Panc1 (cell line): ENCODE measurements around the gene CARMIL1. TPM values are rescaled to one million over a fixed set of nuclear protein-coding genes. Genes with fewer than 3 reads are reported as not detected.

ENCODE experiments used
- ATAC-seq: fragments of 200-7000 bp; cut with Tn5 transposase; 2 replicates; pipeline ENCODE4 v1.9.1; 2020; ENCODE audit warnings: mild to moderate bottlenecking, moderate library complexity
- BruUV-seq: library from RNA; stranded (reverse); fragments of 400-500 nt; replicated peaks from 2 replicates; lab custom pipeline; 2021; lab: Mats Ljungman, UMichigan
- CTCF ChIA-PET: fragments of 300-600 bp; sonication (Branson Sonifier 250); formaldehyde crosslinking; loops from one replicate; lab custom pipeline; 2022; ENCODE audit warnings: antibody characterized with exemption; lab: Charles Lee
- POLR2A ChIA-PET: fragments of 300-600 bp; sonication (Branson Sonifier 250); formaldehyde crosslinking; loops from one replicate; lab custom pipeline; 2022; ENCODE audit warnings: antibody characterized with exemption; lab: Charles Lee
- DNase-seq: peaks from one replicate; pipeline ENCODE4 v3.0.0-alpha.2; 2010; ENCODE audit warnings: low read depth, low spot score
- H3K27ac ChIP-seq: 2 replicates; pipeline ENCODE4 v1.5.1; 2011; ENCODE audit warnings: mild to moderate bottlenecking, low read length, inconsistent platforms
- H3K27me3 ChIP-seq: fragments of 200-500 bp; sonication (Bioruptor generic); 2 replicates; pipeline ENCODE4 v1.6.0; 2014; ENCODE audit warnings: low read length, inconsistent platforms; ENCODE audit not compliant: control insufficient read depth, insufficient read depth
- H3K36me3 ChIP-seq: fragments of 200-500 bp; sonication (Bioruptor generic); 2 replicates; pipeline ENCODE4 v1.5.1; 2014; ENCODE audit warnings: inconsistent platforms, mild to moderate bottlenecking, low read length, moderate library complexity; ENCODE audit not compliant: control insufficient read depth, insufficient read depth
- H3K4me1 ChIP-seq: 2 replicates; pipeline ENCODE4 v1.5.1; 2011; ENCODE audit warnings: inconsistent platforms, mild to moderate bottlenecking, low read length, moderate library complexity; ENCODE audit not compliant: control insufficient read depth, insufficient read depth
- H3K4me3 ChIP-seq, 2 experiments: 2 replicates each; pipeline ENCODE4 v1.5.1; 2011 to 2012; ENCODE audit warnings: low read depth in 2 of 2, low read length in 2 of 2, mild to moderate bottlenecking in 2 of 2, inconsistent platforms in 1 of 2, moderate library complexity in 1 of 2
- H3K9me3 ChIP-seq: fragments of 200-500 bp; sonication (Bioruptor generic); 2 replicates; pipeline ENCODE4 v1.5.1; 2014; ENCODE audit warnings: low read depth, mild to moderate bottlenecking, inconsistent platforms, low read length, moderate library complexity; ENCODE audit not compliant: control insufficient read depth, insufficient read depth
- CTCF ChIP-seq: fragments of 450-650 bp; IDR thresholded peaks from 2 replicates; pipeline ENCODE4 v1.5.1; 2017; ENCODE audit warnings: mild to moderate bottlenecking
- POLR2AphosphoS5 ChIP-seq: IDR thresholded peaks from 2 replicates; pipeline ENCODE4 v1.6.1; 2012; ENCODE audit warnings: mild to moderate bottlenecking, low read depth, low read length, moderate library complexity
- REST ChIP-seq, 2 experiments: IDR thresholded peaks; 2 replicates each; pipeline ENCODE4 v1.6.1; 2011 to 2012; ENCODE audit warnings: low read depth in 2 of 2, control low read depth in 1 of 2, low read length in 1 of 2, mild to moderate bottlenecking in 1 of 2, moderate library complexity in 1 of 2; ENCODE audit not compliant: insufficient read depth in 1 of 2
- SIN3A ChIP-seq: IDR thresholded peaks from 2 replicates; pipeline ENCODE4 v1.6.1; 2012; ENCODE audit warnings: low read depth, mild to moderate bottlenecking, low read length, moderate library complexity, borderline replicate concordance; ENCODE audit not compliant: insufficient read depth
- TCF7L2 ChIP-seq: IDR thresholded peaks from 2 replicates; pipeline ENCODE4 v1.6.1; 2011; ENCODE audit warnings: mild to moderate bottlenecking, low read depth, low read length, inconsistent platforms
- in situ Hi-C: cut with HindIII; loops from 2 replicates; pipeline ENCODE4 v1.10.0; 2016; ENCODE audit warnings: low sequenced_read_pairs, low pct_unique_long_range_greater_than_20kb
- intact Hi-C: fragments of 100-400 bp; cut with micrococcal nuclease; formaldehyde crosslinking; loops from one replicate; pipeline ENCODE4 v1.10.0; 2022; ENCODE audit not compliant: unreplicated experiment
- total RNA-seq: library from RNA; stranded (reverse); gene quantifications from one replicate; pipeline ENCODE4 v1.2.1, GENCODE V29; 2021; ENCODE audit not compliant: unreplicated experiment

CARMIL1 gene
- total RNA-seq, 1 experiment from 2014 or later, result 4.0 TPM

GRCh38 chr6:25534942-25535631 is 255.9 kb downstream of the CARMIL1 start:
- intact Hi-C loops, result no loop called here
- no peak for TF ChIP-seq POLR2AphosphoS5
- TF ChIP-seq REST (IDR thresholded peaks at IDR 0.05; ENCODE audit: insufficient read depth in 1 of 2, low read depth in 2 of 2, low read length in 1 of 2), result no peak
- no peak for TF ChIP-seq CTCF
- TF ChIP-seq SIN3A, result no peak
- no peak for TF ChIP-seq TCF7L2
- no peaks in the 10 kb centered on the region for H3K9me3 ChIP-seq
- ChIA-PET POLR2A (no interaction called here), CTCF (no interaction called here)
- ATAC-seq, result no peak
- DNase-seq, result no peak
- no peaks in the 10 kb centered on the region for H3K4me1 ChIP-seq
- H3K27me3 ChIP-seq, result no peaks in the 10 kb centered on the region
- BruUV-seq, result no TSS peak
- no peak overlapping the region for H3K4me3 ChIP-seq
- H3K27ac ChIP-seq, result no peak overlapping the region
- in situ Hi-C loops, result no loop called here
- no peaks in the 10 kb centered on the region for H3K36me3 ChIP-seq

GRCh38 chr6:25535632-25536225 is 256.6 kb downstream of the CARMIL1 start:
- DNase-seq (no peak), ATAC-seq (no peak)
- Histone ChIP-seq H3K4me3 (no peak overlapping the region), H3K4me1 (no peaks in the 10 kb centered on the region), H3K27ac (no peak overlapping the region), H3K36me3 (no peaks in the 10 kb centered on the region), H3K27me3 (no peaks in the 10 kb centered on the region), H3K9me3 (no peaks in the 10 kb centered on the region)
- intact Hi-C loops, result no loop called here
- TF ChIP-seq CTCF (no peak), POLR2AphosphoS5 (no peak), TCF7L2 (no peak), SIN3A (no peak), REST (IDR thresholded peaks at IDR 0.05; ENCODE audit: insufficient read depth in 1 of 2, low read depth in 2 of 2, low read length in 1 of 2) (no peak)
- ChIA-PET CTCF (no interaction called here), POLR2A (no interaction called here)
- in situ Hi-C loops, result no loop called here
- no TSS peak for BruUV-seq
